HepG2 (cell line): ENCODE data around the gene SYCP2.

Source experiments
- BRCA1 ChIP-seq: sonication (generic); formaldehyde crosslinking; IDR thresholded peaks from 2 replicates; pipeline ENCODE4 v1.4.0; 2020; ENCODE audit warnings: missing genetic modification reagents
- CBFB ChIP-seq: sonication (generic); formaldehyde crosslinking; IDR thresholded peaks from 2 replicates; pipeline ENCODE4 v1.4.0; 2020; ENCODE audit warnings: missing genetic modification reagents
- DR1 ChIP-seq: sonication (generic); formaldehyde crosslinking; IDR thresholded peaks from 2 replicates; pipeline ENCODE4 v1.8.0; 2021; ENCODE audit warnings: mild to moderate bottlenecking, missing genetic modification reagents, inconsistent platforms
- EZH2 ChIP-seq: conservative IDR thresholded peaks from 2 replicates; pipeline ENCODE4 v1.6.1; 2012; ENCODE audit warnings: mild to moderate bottlenecking, low read depth, low read length, moderate library complexity
- HNF4G ChIP-seq, 2 experiments: sonication (generic) in 1 of 2; formaldehyde crosslinking in 1 of 2; IDR thresholded peaks; 2 replicates each; pipeline versions ENCODE4 v1.4.0 to v1.6.1; 2011 to 2020; ENCODE audit warnings: borderline replicate concordance in 2 of 2, low read depth in 2 of 2, mild to moderate bottlenecking in 2 of 2, low read length in 1 of 2, missing genetic modification reagents in 1 of 2, moderate library complexity in 1 of 2
- KLF13 ChIP-seq: sonication (generic); formaldehyde crosslinking; IDR thresholded peaks from 2 replicates; pipeline ENCODE4 v1.4.0; 2020; ENCODE audit warnings: mild to moderate bottlenecking, missing genetic modification reagents
- MTF2 ChIP-seq: sonication (generic); formaldehyde crosslinking; IDR thresholded peaks from 2 replicates; pipeline ENCODE4 v1.5.0; 2020; ENCODE audit warnings: missing genetic modification reagents, borderline replicate concordance
- POLR2A ChIP-seq, 2 experiments: IDR thresholded peaks; 2 replicates each; pipeline ENCODE4 v1.6.1; 2011; ENCODE audit warnings: low read depth in 2 of 2, low read length in 2 of 2, mild to moderate bottlenecking in 1 of 2, moderate library complexity in 1 of 2; ENCODE audit not compliant: insufficient read depth in 1 of 2
- RFX5 ChIP-seq: IDR thresholded peaks from 2 replicates; pipeline ENCODE4 v1.6.1; 2011; ENCODE audit warnings: low read depth, low read length, improper control_type of control experiment
- ZBTB7B ChIP-seq: sonication (generic); formaldehyde crosslinking; IDR thresholded peaks from 2 replicates; pipeline ENCODE4 v1.4.0; 2020; ENCODE audit warnings: missing genetic modification reagents
- TF ChIP-seq, protein P1 (sequence below), 2 experiments: sonication (generic) in 1 of 2; formaldehyde crosslinking in 1 of 2; IDR thresholded peaks; 2 replicates each; pipeline versions ENCODE4 v1.5.1 to v1.6.1; 2011 to 2020; ENCODE audit warnings: borderline replicate concordance in 1 of 2, low read depth in 1 of 2, low read length in 1 of 2, mild to moderate bottlenecking in 1 of 2, missing genetic modification reagents in 1 of 2, moderate library complexity in 1 of 2
- TF ChIP-seq, protein P2 (sequence below): sonication (generic); formaldehyde crosslinking; IDR thresholded peaks from 2 replicates; pipeline ENCODE4 v1.5.0; 2020; ENCODE audit warnings: mild to moderate bottlenecking, missing genetic modification reagents, moderate library complexity
- TF ChIP-seq, protein P3 (sequence below): sonication (generic); formaldehyde crosslinking; IDR thresholded peaks from 2 replicates; pipeline ENCODE4 v1.4.0; 2020; ENCODE audit warnings: mild to moderate bottlenecking, missing genetic modification reagents
- TF ChIP-seq, protein P4 (sequence below): IDR thresholded peaks from 2 replicates; pipeline ENCODE4 v1.6.1; 2016

DNA sequence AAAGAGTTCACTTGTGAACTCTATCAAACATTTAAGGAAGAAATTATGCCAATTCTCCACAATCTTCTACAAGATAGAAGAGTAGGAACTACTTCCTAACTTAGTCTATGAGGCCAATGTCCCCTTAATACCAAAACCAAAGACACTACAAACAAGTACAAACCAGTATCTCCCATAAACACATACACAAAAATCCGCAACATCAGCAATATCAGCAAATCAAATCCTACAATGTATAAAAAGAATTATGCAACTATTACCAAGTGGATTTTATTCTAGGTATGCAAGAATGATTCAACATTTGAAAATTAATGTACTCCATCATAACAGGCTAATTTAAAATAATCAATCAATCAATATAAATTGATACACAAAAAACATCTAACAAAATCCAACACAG lies 45.4 kb downstream of the SYCP2 start:
- TF ChIP-seq, protein P1, sequence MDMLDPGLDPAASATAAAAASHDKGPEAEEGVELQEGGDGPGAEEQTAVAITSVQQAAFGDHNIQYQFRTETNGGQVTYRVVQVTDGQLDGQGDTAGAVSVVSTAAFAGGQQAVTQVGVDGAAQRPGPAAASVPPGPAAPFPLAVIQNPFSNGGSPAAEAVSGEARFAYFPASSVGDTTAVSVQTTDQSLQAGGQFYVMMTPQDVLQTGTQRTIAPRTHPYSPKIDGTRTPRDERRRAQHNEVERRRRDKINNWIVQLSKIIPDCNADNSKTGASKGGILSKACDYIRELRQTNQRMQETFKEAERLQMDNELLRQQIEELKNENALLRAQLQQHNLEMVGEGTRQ (IDR thresholded peaks at IDR 0.05; ENCODE audit: low read depth, low read length) = no peak
- TF ChIP-seq, protein P1 (CRISPR knock-in tag; IDR thresholded peaks at IDR 0.05; ENCODE audit: borderline replicate concordance) = no peak
- TF ChIP-seq, protein P2, sequence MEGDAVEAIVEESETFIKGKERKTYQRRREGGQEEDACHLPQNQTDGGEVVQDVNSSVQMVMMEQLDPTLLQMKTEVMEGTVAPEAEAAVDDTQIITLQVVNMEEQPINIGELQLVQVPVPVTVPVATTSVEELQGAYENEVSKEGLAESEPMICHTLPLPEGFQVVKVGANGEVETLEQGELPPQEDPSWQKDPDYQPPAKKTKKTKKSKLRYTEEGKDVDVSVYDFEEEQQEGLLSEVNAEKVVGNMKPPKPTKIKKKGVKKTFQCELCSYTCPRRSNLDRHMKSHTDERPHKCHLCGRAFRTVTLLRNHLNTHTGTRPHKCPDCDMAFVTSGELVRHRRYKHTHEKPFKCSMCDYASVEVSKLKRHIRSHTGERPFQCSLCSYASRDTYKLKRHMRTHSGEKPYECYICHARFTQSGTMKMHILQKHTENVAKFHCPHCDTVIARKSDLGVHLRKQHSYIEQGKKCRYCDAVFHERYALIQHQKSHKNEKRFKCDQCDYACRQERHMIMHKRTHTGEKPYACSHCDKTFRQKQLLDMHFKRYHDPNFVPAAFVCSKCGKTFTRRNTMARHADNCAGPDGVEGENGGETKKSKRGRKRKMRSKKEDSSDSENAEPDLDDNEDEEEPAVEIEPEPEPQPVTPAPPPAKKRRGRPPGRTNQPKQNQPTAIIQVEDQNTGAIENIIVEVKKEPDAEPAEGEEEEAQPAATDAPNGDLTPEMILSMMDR (CRISPR knock-in tag) = no peak
- TF ChIP-seq, protein P3, sequence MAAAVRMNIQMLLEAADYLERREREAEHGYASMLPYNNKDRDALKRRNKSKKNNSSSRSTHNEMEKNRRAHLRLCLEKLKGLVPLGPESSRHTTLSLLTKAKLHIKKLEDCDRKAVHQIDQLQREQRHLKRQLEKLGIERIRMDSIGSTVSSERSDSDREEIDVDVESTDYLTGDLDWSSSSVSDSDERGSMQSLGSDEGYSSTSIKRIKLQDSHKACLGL (CRISPR knock-in tag) = no peak
- TF ChIP-seq EZH2 (no peak), MTF2 (no peak), RFX5 (no peak), ZBTB7B (no peak), POLR2A (IDR thresholded peaks at IDR 0.05; ENCODE audit: insufficient read depth in 1 of 2, low read depth in 2 of 2, low read length in 2 of 2) (no peak), BRCA1 (CRISPR knock-in tag) (no peak), HNF4G (IDR thresholded peaks at IDR 0.05; ENCODE audit: borderline replicate concordance, low read depth, low read length) (no peak), HNF4G (CRISPR knock-in tag; IDR thresholded peaks at IDR 0.05; ENCODE audit: borderline replicate concordance, low read depth) (no peak), CBFB (CRISPR knock-in tag) (no peak), KLF13 (CRISPR knock-in tag) (no peak), DR1 (CRISPR knock-in tag) (no peak)
- TF ChIP-seq, protein P4, sequence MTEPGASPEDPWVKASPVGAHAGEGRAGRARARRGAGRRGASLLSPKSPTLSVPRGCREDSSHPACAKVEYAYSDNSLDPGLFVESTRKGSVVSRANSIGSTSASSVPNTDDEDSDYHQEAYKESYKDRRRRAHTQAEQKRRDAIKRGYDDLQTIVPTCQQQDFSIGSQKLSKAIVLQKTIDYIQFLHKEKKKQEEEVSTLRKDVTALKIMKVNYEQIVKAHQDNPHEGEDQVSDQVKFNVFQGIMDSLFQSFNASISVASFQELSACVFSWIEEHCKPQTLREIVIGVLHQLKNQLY (CRISPR knock-in tag) = no peak
